ENCODE measurements around the gene MC5R.
"Not testable (repeated sequence)": the region's sequence is repeated elsewhere in the genome, so short reads cannot be mapped to it uniquely, and the experiment has no call there.

Gene MC5R

DNA sequence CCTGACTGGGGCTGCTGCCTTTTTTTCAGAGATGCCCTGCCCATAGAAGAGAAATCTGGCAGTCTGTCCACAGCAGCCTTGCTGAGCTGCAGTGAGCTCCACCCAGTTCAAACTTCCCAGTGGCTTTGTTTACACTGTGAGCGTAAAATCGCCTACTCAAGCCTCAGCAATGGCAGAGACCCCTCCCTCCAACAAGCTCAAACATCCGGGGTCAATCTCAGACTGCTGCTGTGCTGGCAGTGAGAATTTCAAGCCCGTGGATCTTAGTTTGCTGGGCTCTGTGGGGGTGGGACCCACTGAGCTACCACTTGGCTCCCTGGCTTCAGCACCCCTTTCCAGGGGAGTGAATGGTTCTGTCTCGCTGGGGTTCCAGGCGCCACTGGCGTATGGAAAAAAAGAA lies 38.9 kb downstream of the MC5R start:
- DNase-seq, result not testable (repeated sequence)

DNA sequence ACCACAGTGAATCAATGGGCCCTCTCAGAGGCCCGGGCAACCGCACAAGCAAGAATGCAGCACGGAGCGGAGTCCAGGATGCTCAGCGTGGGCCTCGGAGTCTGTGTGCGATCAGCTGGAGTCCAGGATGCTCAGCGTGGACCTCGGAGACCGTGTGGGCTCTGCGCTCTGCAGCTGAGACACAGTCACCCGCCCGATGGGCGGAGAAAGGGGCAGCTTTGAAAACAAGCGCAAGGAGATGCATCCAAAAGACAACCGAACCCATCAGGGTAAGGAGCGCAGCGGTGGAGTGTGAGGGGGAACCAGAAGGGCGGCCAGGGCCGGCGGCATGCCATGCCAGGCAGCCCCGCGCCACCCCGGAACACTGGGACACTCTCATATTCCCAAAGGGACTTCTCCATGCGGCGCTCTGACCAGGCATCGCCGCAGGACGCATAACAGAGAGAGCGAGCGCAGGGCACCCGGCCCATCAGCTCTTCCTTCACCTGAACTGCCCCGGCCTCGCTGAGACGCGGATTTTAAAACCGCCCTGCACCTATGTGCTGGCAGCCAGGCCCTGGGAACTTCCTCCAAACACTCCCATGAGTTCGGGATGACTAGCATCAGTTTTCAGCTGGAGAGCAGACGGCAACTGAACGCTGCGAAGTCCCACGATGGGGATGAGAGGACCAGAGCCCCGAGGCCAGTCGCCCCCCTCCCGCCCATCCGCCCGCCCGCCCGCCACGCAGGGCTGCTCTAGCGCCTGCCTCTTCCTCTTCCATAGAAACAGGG lies 44.7 kb downstream of the MC5R start:
- no peak for DNase-seq

DNA sequence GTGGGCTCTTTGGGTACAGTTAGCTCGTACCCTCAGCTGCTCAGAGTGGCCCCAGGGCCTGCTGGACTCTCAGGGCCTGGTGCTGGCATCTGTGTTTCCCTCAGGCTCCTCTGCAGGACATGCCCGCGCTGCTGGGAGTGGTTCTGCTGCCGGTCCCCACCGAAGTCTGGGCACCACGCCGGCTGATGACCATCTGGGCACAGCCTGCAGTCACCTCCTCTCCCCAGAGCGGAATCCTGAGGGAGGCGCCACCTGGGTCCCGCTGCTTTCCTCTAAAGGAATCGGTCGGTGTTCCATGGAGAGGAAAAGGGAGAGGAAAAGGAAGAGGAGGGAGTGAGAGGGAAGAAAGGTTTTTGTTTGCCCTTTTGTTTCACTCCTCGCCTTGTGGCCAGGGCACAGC lies 47.8 kb downstream of the MC5R start:
- no peak for DNase-seq

DNA sequence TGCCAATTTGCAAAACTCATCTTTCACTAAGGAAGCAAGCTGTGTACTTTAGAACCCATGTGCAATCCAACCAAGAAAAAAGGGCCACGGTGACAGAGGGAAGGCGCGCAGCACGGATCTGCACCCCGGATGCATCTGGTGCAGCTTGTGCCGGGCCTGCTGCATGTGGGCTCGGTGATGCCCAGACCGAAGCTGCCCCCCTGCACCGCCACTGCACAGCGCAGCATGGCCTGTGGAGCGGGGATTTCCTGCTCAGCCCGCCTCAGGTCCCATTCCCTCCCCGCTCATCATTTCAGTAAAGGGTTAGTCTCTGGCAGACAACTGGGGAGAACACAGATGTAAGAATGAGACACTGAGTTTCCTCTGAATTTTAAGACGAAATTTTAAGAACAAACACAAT lies 48.4 kb downstream of the MC5R start:
- DNase-seq, result no peak

DNA sequence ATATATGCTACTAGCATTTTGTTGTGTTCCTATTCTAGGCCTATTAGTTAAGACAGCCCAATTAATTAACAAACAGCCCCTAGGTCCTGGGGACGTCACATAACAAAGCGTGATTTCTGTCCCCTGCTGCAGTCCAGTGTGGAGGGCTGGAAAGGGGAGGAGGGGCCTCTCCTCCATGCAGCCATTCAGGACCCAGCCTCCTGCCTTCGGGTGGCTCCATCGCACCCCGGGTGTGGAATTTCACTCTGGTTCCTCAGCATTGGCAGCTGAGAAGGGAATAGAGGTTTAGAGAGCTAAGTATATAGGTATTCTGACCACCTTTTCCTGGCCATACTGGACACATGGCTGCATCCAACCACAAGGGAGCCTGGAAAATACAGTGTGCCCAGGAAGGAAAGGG lies 49.0 kb downstream of the MC5R start:
- no peak for DNase-seq

DNA sequence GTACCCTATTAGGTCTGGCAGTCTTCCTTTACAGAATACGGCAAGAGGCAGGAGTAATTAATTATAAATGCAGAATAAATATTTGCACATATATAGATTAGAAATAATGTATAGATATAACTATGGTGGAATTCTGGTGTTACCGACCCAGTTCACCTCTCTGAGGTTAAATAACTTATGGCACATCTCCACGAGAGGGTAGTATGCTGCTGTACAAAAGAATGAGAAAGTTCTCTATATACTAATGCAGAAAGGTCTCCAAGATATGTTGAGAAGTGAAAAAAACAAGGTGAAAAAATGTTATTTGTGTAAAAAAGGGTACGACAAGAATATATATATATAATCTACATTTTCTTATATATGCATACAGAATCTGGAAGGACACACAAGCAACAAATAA lies 50.6 kb downstream of the MC5R start:
- no peak for DNase-seq

Measured in NCI-H1930 (cell line).